Kidney epithelial cell (primary cell): ENCODE results near the gene NME5. TPM values are rescaled to one million over a fixed set of nuclear protein-coding genes. Genes with fewer than 3 reads are reported as not detected.

Experiments used
- DNase-seq: peaks from one replicate; pipeline ENCODE4 v3.0.0-alpha.2; 2010; ENCODE audit warnings: low read depth
- H3K27me3 ChIP-seq: 2 replicates; pipeline ENCODE4 v1.6.0; 2011; ENCODE audit warnings: low read length; ENCODE audit not compliant: control insufficient read depth, insufficient read depth
- H3K36me3 ChIP-seq: 2 replicates; pipeline ENCODE4 v1.5.1; 2011; ENCODE audit warnings: low read length; ENCODE audit not compliant: control insufficient read depth, insufficient read depth
- H3K4me3 ChIP-seq: 2 replicates; pipeline ENCODE4 v1.5.1; 2011; ENCODE audit warnings: low read depth, mild to moderate bottlenecking, control low read depth, low read length
- total RNA-seq: library from RNA; depleted of rRNA; stranded (reverse); fragments of >200 nt; gene quantifications from 2 replicates; pipeline ENCODE4 v1.2.3, GENCODE V29; 2015
- TF ChIP-seq, protein P1 (sequence below): IDR thresholded peaks from 2 replicates; pipeline ENCODE4 v1.5.1; 2011; ENCODE audit warnings: mild to moderate bottlenecking, moderate library complexity, low read length, control low read depth, inconsistent platforms; ENCODE audit not compliant: insufficient read depth, poor library complexity, severe bottlenecking

Gene NME5
- total RNA-seq, 1 donor from 2014 or later: 4.6 TPM

GRCh38 chr5:138067945-138068344 is 71.3 kb downstream of the NME5 start:
- DNase-seq: no peak
- H3K36me3 ChIP-seq: no peaks in the 10 kb centered on the region
- H3K27me3 ChIP-seq: no peaks in the 10 kb centered on the region
- TF ChIP-seq, protein P1, sequence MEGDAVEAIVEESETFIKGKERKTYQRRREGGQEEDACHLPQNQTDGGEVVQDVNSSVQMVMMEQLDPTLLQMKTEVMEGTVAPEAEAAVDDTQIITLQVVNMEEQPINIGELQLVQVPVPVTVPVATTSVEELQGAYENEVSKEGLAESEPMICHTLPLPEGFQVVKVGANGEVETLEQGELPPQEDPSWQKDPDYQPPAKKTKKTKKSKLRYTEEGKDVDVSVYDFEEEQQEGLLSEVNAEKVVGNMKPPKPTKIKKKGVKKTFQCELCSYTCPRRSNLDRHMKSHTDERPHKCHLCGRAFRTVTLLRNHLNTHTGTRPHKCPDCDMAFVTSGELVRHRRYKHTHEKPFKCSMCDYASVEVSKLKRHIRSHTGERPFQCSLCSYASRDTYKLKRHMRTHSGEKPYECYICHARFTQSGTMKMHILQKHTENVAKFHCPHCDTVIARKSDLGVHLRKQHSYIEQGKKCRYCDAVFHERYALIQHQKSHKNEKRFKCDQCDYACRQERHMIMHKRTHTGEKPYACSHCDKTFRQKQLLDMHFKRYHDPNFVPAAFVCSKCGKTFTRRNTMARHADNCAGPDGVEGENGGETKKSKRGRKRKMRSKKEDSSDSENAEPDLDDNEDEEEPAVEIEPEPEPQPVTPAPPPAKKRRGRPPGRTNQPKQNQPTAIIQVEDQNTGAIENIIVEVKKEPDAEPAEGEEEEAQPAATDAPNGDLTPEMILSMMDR: no peak
- no peak overlapping the region for H3K4me3 ChIP-seq

Other genes with a start within 250 kb of the NME5 start
- gene PKD2L2, start 250.0 kb downstream of the NME5 start, total RNA-seq: not detected in 2 replicates
- 12.6 and 14.4 TPM in 2 replicates for gene FAM13B, start 106.3 kb downstream of the NME5 start, total RNA-seq
- gene WNT8A, start 55.4 kb downstream of the NME5 start, total RNA-seq: not detected in 2 replicates
- 21.2 and 21.5 TPM in 2 replicates for gene BRD8, start 39.2 kb upstream of the NME5 start, total RNA-seq
- gene KIF20A, start 39.7 kb upstream of the NME5 start, total RNA-seq: 4.4 and 4.6 TPM in 2 replicates
- 23.8 and 27.0 TPM in 2 replicates for gene CDC23, start 73.9 kb upstream of the NME5 start, total RNA-seq
- gene GFRA3, start 135.2 kb upstream of the NME5 start, total RNA-seq: 0.08 TPM in 1 of 2 replicates, not detected in the other
- 1.9 and 2.0 TPM in 2 replicates for gene CDC25C, start 192.4 kb upstream of the NME5 start, total RNA-seq
- 26.3 and 36.8 TPM in 2 replicates for gene FAM53C, start 198.8 kb upstream of the NME5 start, total RNA-seq
- gene KDM3B, start 213.3 kb upstream of the NME5 start, total RNA-seq: 44.3 and 45.1 TPM in 2 replicates